NT2/D1 (cell line): ENCODE data around the gene RYR2.
A peak's percentile ranks its signal among the peaks of the same experiment; 100 is the strongest.

ENCODE experiments used
- DNase-seq: peaks from one replicate; pipeline ENCODE4 v3.0.0-alpha.2; 2011; ENCODE audit warnings: low read depth, low spot score
- H3K27me3 ChIP-seq: 2 replicates; pipeline ENCODE4 v1.6.0; 2011; ENCODE audit warnings: mild to moderate bottlenecking; ENCODE audit not compliant: insufficient read length, insufficient read depth
- H3K36me3 ChIP-seq: 2 replicates; pipeline ENCODE4 v1.6.1; 2011; ENCODE audit warnings: mild to moderate bottlenecking, low read length, mixed read lengths; ENCODE audit not compliant: insufficient read depth, insufficient read length
- H3K4me1 ChIP-seq: 2 replicates; pipeline ENCODE4 v1.5.1; 2011; ENCODE audit not compliant: insufficient read depth, insufficient read length
- H3K4me3 ChIP-seq: 2 replicates; pipeline ENCODE4 v1.5.1; 2011; ENCODE audit warnings: low read depth; ENCODE audit not compliant: insufficient read length
- H3K9ac ChIP-seq: 2 replicates; pipeline ENCODE4 v1.6.0; 2011; ENCODE audit warnings: low read depth; ENCODE audit not compliant: insufficient read length
- H3K9me3 ChIP-seq: 2 replicates; pipeline ENCODE4 v1.5.1; 2011; ENCODE audit warnings: mild to moderate bottlenecking, low read length; ENCODE audit not compliant: insufficient read depth
- SUZ12 ChIP-seq: IDR thresholded peaks from 2 replicates; pipeline ENCODE4 v1.6.1; 2011; ENCODE audit not compliant: insufficient read length, insufficient read depth; ENCODE audit errors: extremely low read depth
- YY1 ChIP-seq: IDR thresholded peaks from 2 replicates; pipeline ENCODE4 v1.6.1; 2011; ENCODE audit not compliant: insufficient read length, insufficient read depth
- ZNF274 ChIP-seq: IDR thresholded peaks from 2 replicates; pipeline ENCODE4 v1.6.1; 2011; ENCODE audit warnings: mild to moderate bottlenecking, low read depth, low read length

Gene RYR2

GRCh38 chr1:237031480-237031879, 10.5 kb upstream of the RYR2 start:
- no peak for DNase-seq
- H3K9ac ChIP-seq = peak overlapping the region; percentile 39

GRCh38 chr1:237032029-237032428, 10.0 kb upstream of the RYR2 start:
- H3K9ac ChIP-seq = peak overlapping the region; percentile 39
- H3K36me3 ChIP-seq = no peaks in the 10 kb centered on the region
- H3K27me3 ChIP-seq = peaks cover 2% of the 10 kb centered on the region
- TF ChIP-seq YY1 (no peak), SUZ12 (no peak), ZNF274 (no peak)
- peaks cover 4% of the 10 kb centered on the region for H3K4me1 ChIP-seq
- DNase-seq = peak; percentile 94
- H3K9me3 ChIP-seq = 0 out of 2 replicates have a peak, but pooled peaks cover 5% of the 10 kb centered on the region
- H3K4me3 ChIP-seq = peak overlapping the region; percentile 24

More at GRCh38 chr1:237031480-237031879, 10.5 kb upstream of the RYR2 start:
- peaks cover 2% of the 10 kb centered on the region for H3K27me3 ChIP-seq
- 0 out of 2 replicates have a peak, but pooled peaks cover 8% of the 10 kb centered on the region for H3K9me3 ChIP-seq
- H3K4me3 ChIP-seq = peak overlapping the region; percentile 24
- H3K36me3 ChIP-seq = no peaks in the 10 kb centered on the region
- H3K4me1 ChIP-seq = peaks cover 4% of the 10 kb centered on the region
- TF ChIP-seq YY1 = no peak
- no peak for TF ChIP-seq ZNF274
- TF ChIP-seq SUZ12 = no peak

GRCh38 chr1:237033061-237033460, 8.9 kb upstream of the RYR2 start:
- no peak for DNase-seq
- no peak for TF ChIP-seq ZNF274
- no peak for TF ChIP-seq SUZ12
- TF ChIP-seq YY1 = no peak
- Histone ChIP-seq H3K4me3 (no peak overlapping the region), H3K9me3 (no peaks in the 10 kb centered on the region), H3K36me3 (no peaks in the 10 kb centered on the region), H3K4me1 (peaks cover 4% of the 10 kb centered on the region), H3K9ac (no peak overlapping the region), H3K27me3 (peaks cover 2% of the 10 kb centered on the region)

DNA sequence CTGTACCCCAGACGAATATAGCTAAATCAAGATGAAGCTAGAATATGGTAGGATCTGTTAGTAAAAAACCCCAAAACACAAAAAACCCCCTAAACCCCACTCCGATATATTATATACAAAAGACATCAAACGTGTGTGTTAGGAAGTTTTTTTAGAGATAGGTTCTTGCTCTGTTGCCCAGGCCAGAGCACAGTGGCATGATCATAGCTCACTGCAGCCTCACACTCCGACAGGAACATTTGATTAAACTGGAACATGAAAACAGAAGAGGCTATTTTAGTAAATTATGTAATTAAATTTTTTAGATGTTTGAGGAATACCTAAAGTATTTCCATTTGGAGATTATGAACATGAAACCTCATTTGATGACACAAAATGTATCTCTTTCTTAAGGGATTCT, 8.2 kb upstream of the RYR2 start:
- H3K4me3 ChIP-seq = no peak overlapping the region
- no peaks in the 10 kb centered on the region for H3K9me3 ChIP-seq
- TF ChIP-seq YY1 (no peak), SUZ12 (no peak), ZNF274 (no peak)
- no peak for DNase-seq
- H3K27me3 ChIP-seq = peaks cover 2% of the 10 kb centered on the region
- H3K36me3 ChIP-seq = no peaks in the 10 kb centered on the region
- H3K9ac ChIP-seq = no peak overlapping the region
- peaks cover 4% of the 10 kb centered on the region for H3K4me1 ChIP-seq

DNA sequence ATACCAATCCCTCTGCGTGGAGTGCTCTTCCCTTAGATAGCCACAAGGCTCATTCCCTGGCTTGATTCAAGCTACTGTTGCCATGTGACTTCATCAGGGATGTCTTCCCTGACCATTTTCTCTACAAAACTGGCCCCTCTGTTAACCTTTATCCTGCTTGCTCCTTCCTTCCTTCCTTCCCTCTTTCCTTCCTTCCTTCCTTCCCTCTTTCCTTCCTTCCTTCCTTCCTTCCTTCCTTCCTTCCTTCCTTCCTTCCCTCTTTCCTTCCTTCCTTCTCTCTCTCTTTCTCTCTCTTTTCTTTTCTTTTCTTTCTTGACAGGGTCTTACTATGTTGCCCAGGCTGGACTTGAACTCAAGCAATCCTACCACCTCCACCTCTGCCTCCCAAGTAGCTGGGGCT, 6.2 kb upstream of the RYR2 start:
- no peak for TF ChIP-seq YY1
- TF ChIP-seq SUZ12 = no peak
- no peak for TF ChIP-seq ZNF274
- Histone ChIP-seq H3K9ac (no peak overlapping the region), H3K4me3 (no peak overlapping the region), H3K4me1 (no peaks in the 10 kb centered on the region), H3K36me3 (no peaks in the 10 kb centered on the region), H3K27me3 (peaks cover 9% of the 10 kb centered on the region), H3K9me3 (no peaks in the 10 kb centered on the region)
- DNase-seq = no peak

DNA sequence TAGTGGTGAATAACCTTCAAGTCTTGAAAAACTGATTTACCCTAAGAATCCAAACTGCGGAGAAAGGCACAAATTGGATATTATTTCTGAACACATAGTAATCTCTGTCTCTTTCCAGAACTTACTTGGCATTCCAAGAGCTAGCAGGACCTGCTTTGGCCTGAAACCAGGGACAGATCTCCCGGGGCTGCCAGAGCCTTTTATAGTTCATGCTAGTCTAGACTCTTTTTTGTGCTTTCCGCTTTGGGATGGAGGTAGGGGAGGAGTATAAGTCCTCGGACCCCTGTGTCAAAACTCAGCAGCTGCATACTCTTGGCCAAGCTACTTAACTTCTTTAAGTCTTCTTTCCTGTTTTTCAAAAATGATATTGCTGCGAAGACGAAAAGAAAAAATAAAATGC, 3.8 kb upstream of the RYR2 start:
- peaks cover 1% of the 10 kb centered on the region for H3K4me1 ChIP-seq
- H3K4me3 ChIP-seq = no peak overlapping the region
- peaks cover 27% of the 10 kb centered on the region for H3K27me3 ChIP-seq
- H3K9ac ChIP-seq = no peak overlapping the region
- H3K9me3 ChIP-seq = no peaks in the 10 kb centered on the region
- DNase-seq = no peak
- no peaks in the 10 kb centered on the region for H3K36me3 ChIP-seq
- TF ChIP-seq YY1 (no peak), SUZ12 (no peak), ZNF274 (no peak)

DNA sequence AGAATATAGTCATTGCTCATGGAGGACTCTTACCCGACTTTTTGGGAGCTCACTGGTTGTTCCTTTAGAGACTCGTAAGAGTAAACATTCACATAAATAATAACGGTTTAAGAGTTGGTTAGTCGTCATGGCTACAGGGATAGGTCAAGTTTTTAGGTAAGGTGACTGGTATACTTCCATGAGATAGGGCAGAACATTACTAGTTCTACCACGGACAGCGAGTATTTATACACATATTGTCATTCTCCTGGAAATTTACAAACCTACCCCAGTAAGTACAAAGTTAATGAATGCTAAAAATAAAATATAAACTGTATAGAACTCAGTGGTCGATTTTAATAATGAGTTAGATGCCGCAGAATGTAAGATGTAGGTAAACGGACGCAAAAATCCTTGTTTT, 1.2 kb upstream of the RYR2 start:
- no peaks in the 10 kb centered on the region for H3K36me3 ChIP-seq
- H3K9ac ChIP-seq = no peak overlapping the region
- H3K9me3 ChIP-seq = no peaks in the 10 kb centered on the region
- peaks cover 6% of the 10 kb centered on the region for H3K4me1 ChIP-seq
- no peak overlapping the region for H3K4me3 ChIP-seq
- TF ChIP-seq SUZ12 = no peak
- TF ChIP-seq ZNF274 = no peak
- TF ChIP-seq YY1 = no peak
- peaks cover 41% of the 10 kb centered on the region for H3K27me3 ChIP-seq
- DNase-seq = no peak

GRCh38 chr1:237041461-237041794, 556 bp upstream of the RYR2 start:
- Histone ChIP-seq H3K27me3 (peaks cover 41% of the 10 kb centered on the region), H3K4me1 (peaks cover 6% of the 10 kb centered on the region), H3K9me3 (no peaks in the 10 kb centered on the region), H3K4me3 (peak overlapping the region; percentile 13), H3K36me3 (no peaks in the 10 kb centered on the region), H3K9ac (peak overlapping the region; percentile 45)
- TF ChIP-seq ZNF274 (no peak), SUZ12 (no peak), YY1 (no peak)
- DNase-seq = no peak
